ENCODE data around the gene SESTD1. TPM values are rescaled to one million over a fixed set of nuclear protein-coding genes. Genes with fewer than 3 reads are reported as not detected.

The SESTD1 gene
- total RNA-seq, 1 donor: 14.2 TPM

- DNase-seq (ENCODE audit: low read depth): no peak
- H3K4me3 ChIP-seq (ENCODE audit: low read depth, low read length): no peak overlapping the region
- no peak for TF ChIP-seq CTCF (IDR thresholded peaks at IDR 0.05; ENCODE audit: insufficient read depth, low read depth, low read length)
These were observed 139.2 kb downstream of the SESTD1 start for GRCh38 chr2:179125404-179125803.

GRCh38 chr2:179124282-179124681, 140.3 kb downstream of the SESTD1 start:
- TF ChIP-seq CTCF (IDR thresholded peaks at IDR 0.05; ENCODE audit: insufficient read depth, low read depth, low read length): no peak
- no peak overlapping the region for H3K4me3 ChIP-seq (ENCODE audit: low read depth, low read length)
- DNase-seq (ENCODE audit: low read depth): no peak

GRCh38 chr2:179123272-179123662, 141.4 kb downstream of the SESTD1 start:
- no peak for DNase-seq (ENCODE audit: low read depth)
- no peak overlapping the region for H3K4me3 ChIP-seq (ENCODE audit: low read depth, low read length)

GRCh38 chr2:179107737-179108136, 156.9 kb downstream of the SESTD1 start:
- no peak overlapping the region for H3K4me3 ChIP-seq (ENCODE audit: low read depth, low read length)
- peak; percentile 19 for DNase-seq (ENCODE audit: low read depth)
- no peak for TF ChIP-seq CTCF (IDR thresholded peaks at IDR 0.05; ENCODE audit: insufficient read depth, low read depth, low read length)

More at GRCh38 chr2:179123272-179123662, 141.4 kb downstream of the SESTD1 start:
- no peak for TF ChIP-seq CTCF (IDR thresholded peaks at IDR 0.05; ENCODE audit: insufficient read depth, low read depth, low read length)

GRCh38 chr2:179106676-179107428, 157.8 kb downstream of the SESTD1 start:
- no peak overlapping the region for H3K4me3 ChIP-seq (ENCODE audit: low read depth, low read length)
- no peak for TF ChIP-seq CTCF (IDR thresholded peaks at IDR 0.05; ENCODE audit: insufficient read depth, low read depth, low read length)
- peak; percentile 83 for DNase-seq (ENCODE audit: low read depth)

GRCh38 chr2:179106342-179106675, 158.3 kb downstream of the SESTD1 start:
- no peak for TF ChIP-seq CTCF (IDR thresholded peaks at IDR 0.05; ENCODE audit: insufficient read depth, low read depth, low read length)
- H3K4me3 ChIP-seq (ENCODE audit: low read depth, low read length): no peak overlapping the region
- DNase-seq (ENCODE audit: low read depth): no peak

GRCh38 chr2:179104736-179105135, 159.9 kb downstream of the SESTD1 start:
- no peak for TF ChIP-seq CTCF (IDR thresholded peaks at IDR 0.05; ENCODE audit: insufficient read depth, low read depth, low read length)
- H3K4me3 ChIP-seq (ENCODE audit: low read depth, low read length): no peak overlapping the region

More at GRCh38 chr2:179104736-179105135, 159.9 kb downstream of the SESTD1 start:
- DNase-seq (ENCODE audit: low read depth): peak; percentile 45
